HG03342 (cell line): ENCODE measurements around the gene SMOC1.

ENCODE experiments used
- ATAC-seq: cut with Tn5 transposase; IDR thresholded peaks from one replicate; pipeline ENCODE4 v1.9.1; 2021; ENCODE audit warnings: mild to moderate bottlenecking, moderate library complexity; ENCODE audit not compliant: unreplicated experiment

The SMOC1 gene

DNA sequence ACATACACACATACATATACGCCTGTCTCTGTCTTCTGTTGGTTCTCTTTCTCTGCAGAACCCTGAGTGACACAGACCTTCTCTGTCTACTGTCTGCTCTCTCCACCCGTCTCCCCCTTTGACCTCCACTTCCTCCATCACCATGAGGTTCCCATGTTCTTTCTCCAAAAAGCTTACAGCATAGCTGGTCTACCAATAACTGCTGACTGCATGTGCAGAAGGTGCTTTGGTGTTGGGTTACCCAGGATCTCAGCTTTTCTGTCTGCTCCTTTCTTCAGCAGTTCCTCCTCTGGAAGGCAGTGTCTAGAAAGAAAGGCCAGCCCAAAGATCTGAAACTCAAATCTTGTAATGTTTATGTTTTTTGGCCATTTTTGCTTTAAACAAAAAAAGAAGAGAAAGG is 125.6 kb downstream of the SMOC1 start:
- no peak for ATAC-seq

- ATAC-seq, result no peak
Measured at GRCh38 chr14:70005281-70005805, 126.1 kb downstream of the SMOC1 start.

- ATAC-seq, result no peak
Measured at GRCh38 chr14:70006699-70007098, 127.5 kb downstream of the SMOC1 start.

DNA sequence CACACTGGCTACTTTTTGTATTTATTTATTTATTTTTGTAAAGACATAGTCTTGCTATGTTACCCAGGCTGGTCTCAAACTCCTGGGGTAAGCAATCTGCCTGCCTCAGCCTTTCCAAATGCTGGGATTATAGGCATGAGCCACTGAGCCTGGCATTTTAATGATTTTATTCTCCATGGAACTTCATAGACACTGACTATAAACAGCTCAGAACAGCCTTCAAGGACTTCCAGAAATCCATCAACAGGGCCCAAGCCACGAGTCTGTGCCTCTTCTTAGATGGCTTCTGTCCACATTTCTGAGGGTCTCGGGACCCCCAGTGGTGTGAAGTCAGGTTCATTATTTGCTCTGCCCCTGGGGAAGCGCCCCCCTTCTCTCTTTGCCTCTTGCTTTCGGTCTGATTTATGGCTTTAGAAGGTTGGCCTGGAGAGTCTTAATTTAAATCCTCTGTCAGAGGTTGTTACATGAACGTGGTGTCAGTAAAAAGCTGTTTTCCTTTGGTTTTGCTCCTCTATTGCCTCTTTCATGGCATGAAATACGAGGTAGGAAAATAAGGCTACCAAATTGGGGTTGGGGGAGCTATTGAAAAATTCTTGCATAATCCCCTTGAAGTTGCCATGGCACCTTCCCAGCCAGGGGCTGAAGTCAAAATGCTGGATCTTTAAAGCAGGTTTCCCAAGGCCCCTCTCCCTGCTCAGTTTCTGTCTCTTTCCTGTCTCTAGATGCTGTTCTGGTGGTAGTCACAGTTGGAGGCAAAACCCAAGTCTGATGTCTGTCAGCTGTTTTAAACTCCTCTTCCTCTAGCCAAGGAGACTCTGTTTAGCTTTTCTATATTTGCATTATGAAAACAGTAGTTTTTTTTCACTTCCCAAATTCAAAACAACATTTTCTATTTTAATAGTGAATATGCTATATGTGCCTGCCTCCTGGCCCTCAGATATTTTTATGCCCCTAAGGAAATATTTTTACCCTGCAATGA is 129.4 kb downstream of the SMOC1 start:
- no peak for ATAC-seq

GRCh38 chr14:70009961-70010360 is 130.7 kb downstream of the SMOC1 start:
- no peak for ATAC-seq

- ATAC-seq, result no peak
Measured at GRCh38 chr14:70011098-70011497, 131.9 kb downstream of the SMOC1 start.

- ATAC-seq, result no peak
Measured at GRCh38 chr14:70011708-70012107, 132.5 kb downstream of the SMOC1 start.

GRCh38 chr14:70013271-70013873 is 134.2 kb downstream of the SMOC1 start:
- no peak for ATAC-seq

DNA sequence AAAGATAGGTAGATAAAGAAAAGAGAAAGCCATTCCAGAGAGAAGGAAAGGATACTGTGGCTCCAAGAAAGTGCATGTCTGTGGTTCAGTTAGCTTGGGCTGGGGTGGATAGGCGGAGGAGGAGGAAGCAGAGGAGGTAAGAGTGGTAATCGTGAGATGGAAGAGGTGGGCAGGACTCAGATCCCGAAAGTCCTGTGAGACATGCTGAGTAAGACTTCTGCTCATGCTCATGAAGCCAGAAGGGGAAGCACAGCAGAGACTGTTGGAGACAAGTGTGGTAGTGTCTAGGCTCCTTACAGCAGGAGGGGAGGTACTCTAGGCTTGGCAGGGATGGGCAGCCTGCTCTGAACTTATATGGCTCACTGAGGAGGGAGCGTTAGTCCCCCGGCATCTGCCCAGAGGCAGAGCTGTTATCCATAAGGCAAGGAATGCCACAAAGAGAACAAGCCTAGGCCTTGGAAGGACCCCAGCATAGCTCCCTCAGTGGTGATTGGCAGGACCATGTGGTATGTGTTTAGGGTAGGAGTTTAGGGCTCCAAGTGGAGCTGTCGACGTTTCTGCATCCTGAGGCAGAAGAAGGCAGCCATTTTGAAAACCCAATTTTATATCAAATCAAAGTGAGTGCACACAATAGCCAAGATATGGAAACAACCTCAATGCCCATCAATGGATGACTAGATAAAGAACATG is 135.3 kb downstream of the SMOC1 start:
- no peak for ATAC-seq

DNA sequence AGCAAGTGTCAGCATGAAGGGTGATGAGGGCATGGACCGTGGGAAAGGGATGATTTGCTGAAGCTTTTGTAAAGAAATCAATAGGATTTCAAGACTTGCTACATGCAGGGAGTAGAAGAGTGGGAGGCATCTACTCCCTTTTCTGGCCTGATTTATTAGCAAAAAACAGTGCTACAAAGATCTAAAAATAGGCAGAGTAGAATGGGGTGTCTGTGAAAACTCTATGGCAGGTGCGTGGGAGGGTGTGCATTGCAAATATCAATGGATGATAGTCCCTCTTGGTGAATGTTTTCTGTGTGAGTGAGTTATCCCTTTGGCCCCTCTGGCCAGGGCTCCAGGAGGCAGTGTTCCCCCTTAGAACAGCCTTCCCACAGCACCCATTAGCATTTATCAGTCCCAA is 139.0 kb downstream of the SMOC1 start:
- no peak for ATAC-seq

GRCh38 chr14:70018713-70019211 is 139.5 kb downstream of the SMOC1 start:
- ATAC-seq, result peak; percentile 74

- ATAC-seq, result no peak
Measured at GRCh38 chr14:70019695-70020094, 140.5 kb downstream of the SMOC1 start.

- ATAC-seq, result no peak
Measured at GRCh38 chr14:70020352-70021170, 141.3 kb downstream of the SMOC1 start.

DNA sequence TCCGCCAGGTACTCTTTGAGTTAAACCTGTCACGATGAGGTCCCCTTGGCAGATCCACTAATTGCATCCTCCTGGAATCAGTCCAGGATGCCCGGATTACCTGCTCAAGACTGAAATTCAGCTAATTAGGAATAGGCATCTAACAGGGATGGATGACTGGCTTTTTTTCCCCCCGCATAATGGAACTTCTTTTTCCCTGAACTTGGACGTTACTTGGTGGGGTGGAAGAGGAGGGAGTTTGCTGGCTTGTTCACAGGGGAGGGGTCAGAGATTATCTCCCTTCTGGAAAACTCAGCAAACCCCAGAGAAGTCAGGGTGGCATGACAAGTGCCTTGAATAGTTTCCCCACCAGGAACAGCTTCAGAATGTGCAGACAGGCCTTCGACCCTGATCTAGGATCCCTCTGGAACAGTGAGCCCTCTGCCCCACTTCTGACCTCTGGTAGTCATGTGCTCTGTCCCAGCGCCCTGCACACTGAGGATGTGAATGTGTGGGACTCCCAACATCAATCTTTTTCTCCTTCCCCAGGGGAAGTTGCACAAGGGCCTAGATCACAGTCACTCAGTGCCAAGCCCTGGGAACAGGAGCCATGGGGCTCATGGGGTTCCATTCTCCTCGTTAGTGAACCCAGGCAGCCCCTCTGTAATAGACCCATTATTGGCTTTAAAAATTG is 142.5 kb downstream of the SMOC1 start:
- no peak for ATAC-seq

DNA sequence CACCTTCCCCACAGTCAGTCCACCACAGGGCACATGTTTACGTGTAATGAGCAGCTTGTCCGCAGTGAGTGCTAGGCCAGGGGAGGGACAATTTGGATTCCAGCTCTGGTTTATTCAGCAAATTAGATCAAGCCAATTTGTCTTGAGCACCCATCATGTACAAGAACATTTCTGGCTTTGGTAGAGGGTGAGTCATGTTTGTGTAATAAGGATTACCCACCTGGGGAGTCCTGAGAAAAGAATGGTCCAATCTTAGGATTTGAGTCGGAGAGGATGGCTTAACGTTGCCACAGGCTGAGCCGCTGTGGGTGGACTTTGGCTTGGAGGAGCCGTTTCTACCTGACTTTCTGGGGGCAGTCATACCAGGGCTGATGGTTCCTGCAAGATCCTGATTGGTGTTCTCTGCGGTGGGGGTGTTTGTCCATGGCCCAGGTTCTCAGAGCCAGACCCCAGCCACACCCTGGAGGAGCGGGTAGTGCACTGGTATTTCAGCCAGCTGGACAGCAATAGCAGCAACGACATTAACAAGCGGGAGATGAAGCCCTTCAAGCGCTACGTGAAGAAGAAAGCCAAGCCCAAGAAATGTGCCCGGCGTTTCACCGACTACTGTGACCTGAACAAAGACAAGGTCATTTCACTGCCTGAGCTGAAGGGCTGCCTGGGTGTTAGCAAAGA is 143.7 kb downstream of the SMOC1 start:
- no peak for ATAC-seq

DNA sequence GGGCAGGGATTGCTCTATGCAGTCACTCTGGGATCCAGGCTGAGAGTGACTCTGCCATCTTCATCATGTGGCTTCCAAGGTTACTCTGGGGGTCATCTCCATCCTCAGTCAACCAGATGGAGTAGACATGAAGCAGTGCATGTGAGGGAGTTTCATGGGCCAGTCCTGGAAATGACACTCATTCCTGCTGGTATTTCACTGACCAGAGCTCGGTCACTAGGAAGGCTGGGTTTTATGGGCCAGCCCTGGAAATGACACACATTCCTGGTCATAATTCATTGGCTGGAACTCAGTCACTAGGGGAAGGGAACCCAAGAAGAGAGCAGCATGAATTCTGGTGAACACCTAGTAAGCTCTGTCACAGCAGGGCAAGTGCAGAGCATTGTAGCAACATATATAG is 144.7 kb downstream of the SMOC1 start:
- no peak for ATAC-seq

- no peak for ATAC-seq
Measured at GRCh38 chr14:70027785-70028428, 148.7 kb downstream of the SMOC1 start.

DNA sequence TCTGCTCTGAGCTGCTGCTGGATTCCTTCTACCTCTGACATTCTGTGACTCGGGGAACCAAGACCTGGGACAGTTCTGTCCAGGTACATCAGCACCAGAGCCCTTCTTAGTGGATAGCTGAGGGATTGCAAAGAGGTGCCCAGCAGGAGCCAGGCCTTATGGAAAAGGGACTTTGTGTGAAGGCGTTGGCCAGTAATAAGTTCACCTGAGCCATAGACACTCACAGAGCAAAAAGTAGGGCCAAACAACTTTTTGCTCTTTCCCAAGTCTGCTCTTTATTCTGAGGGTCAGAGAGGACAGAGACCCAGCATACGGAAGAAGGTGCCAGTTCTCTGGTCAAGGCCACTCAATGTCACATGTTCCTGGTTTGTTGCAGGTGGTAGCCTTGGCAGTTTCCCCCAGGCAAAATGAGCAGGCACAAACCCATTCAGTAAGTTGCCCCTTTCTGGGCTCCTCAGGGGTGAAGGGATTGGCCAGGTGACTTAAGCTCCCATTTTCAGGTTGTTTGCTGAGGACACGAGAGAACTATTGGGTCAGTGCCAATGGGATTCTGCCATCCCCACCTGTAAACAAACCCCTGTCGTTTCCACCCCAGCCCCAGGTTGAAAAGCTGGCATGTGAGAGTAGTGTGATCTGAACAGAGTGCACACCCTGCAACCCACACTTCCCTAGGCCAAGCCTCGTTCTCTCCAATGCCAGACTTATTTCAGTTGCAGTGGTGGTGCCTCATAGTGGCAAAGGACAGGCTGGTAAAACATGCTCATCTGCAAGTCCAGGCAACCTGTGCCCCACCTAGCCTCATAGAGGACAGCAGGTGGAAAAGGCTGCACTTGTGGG is 150.3 kb downstream of the SMOC1 start:
- no peak for ATAC-seq
